ENCODE measurements around the gene COX8A.
"Not testable (repeated sequence)": the region's sequence is repeated elsewhere in the genome, so short reads cannot be mapped to it uniquely, and the experiment has no call there.

Gene COX8A

GRCh38 chr11:63974259-63975143 is at the start of gene COX8A:
COX8A (plus strand) TSS chr11:63974620; CDS start chr11:63974681, 61 bp downstream.
- peak; percentile 77 to 89 (median 84) for DNase-seq (ENCODE audit: low read depth in 3 of 3, low spot score in 1 of 3)

- DNase-seq (ENCODE audit: low read depth in 3 of 3, low spot score in 1 of 3) = no peak
These were observed 44.8 kb upstream of the COX8A start for GRCh38 chr11:63929616-63930015.

GRCh38 chr11:63931045-63931444 is 43.4 kb upstream of the COX8A start:
- DNase-seq (ENCODE audit: low read depth in 3 of 3, low spot score in 1 of 3) = no peak

GRCh38 chr11:63931876-63932275 is 42.5 kb upstream of the COX8A start:
- DNase-seq (ENCODE audit: low read depth in 3 of 3, low spot score in 1 of 3) = no peak

- no peak for DNase-seq (ENCODE audit: low read depth in 3 of 3, low spot score in 1 of 3)
These were observed 41.0 kb upstream of the COX8A start for GRCh38 chr11:63933459-63933858.

GRCh38 chr11:63937713-63938478 is 36.5 kb upstream of the COX8A start:
- no peak for DNase-seq (ENCODE audit: low read depth in 3 of 3, low spot score in 1 of 3)

GRCh38 chr11:63938479-63939396 is 35.7 kb upstream of the COX8A start, which contains the start of gene NAA40:
NAA40 (plus strand) TSS chr11:63939002; CDS start chr11:63939097, 95 bp downstream.
- DNase-seq (ENCODE audit: low read depth in 3 of 3, low spot score in 1 of 3) = peak; percentile 81 to 82 (median 81)

- DNase-seq (ENCODE audit: low read depth in 3 of 3, low spot score in 1 of 3) = no peak
These were observed 35.0 kb upstream of the COX8A start for GRCh38 chr11:63939397-63939891.

- no peak for DNase-seq (ENCODE audit: low read depth in 3 of 3, low spot score in 1 of 3)
These were observed 33.6 kb upstream of the COX8A start for GRCh38 chr11:63940786-63941185.

GRCh38 chr11:63941901-63942300 is 32.5 kb upstream of the COX8A start:
- no peak for DNase-seq (ENCODE audit: low read depth in 3 of 3, low spot score in 1 of 3)

- no peak for DNase-seq (ENCODE audit: low read depth in 3 of 3, low spot score in 1 of 3)
These were observed 31.6 kb upstream of the COX8A start for GRCh38 chr11:63942803-63943202.

- no peak for DNase-seq (ENCODE audit: low read depth in 3 of 3, low spot score in 1 of 3)
These were observed 29.4 kb upstream of the COX8A start for GRCh38 chr11:63944987-63945386.

- peak in 2 of 3 donors; percentile 14 to 28 for DNase-seq (ENCODE audit: low read depth in 3 of 3, low spot score in 1 of 3)
These were observed 28.8 kb upstream of the COX8A start for GRCh38 chr11:63945477-63946163.

- no peak for DNase-seq (ENCODE audit: low read depth in 3 of 3, low spot score in 1 of 3)
These were observed 22.5 kb upstream of the COX8A start for GRCh38 chr11:63951779-63952536.

- DNase-seq (ENCODE audit: low read depth in 3 of 3, low spot score in 1 of 3) = no peak
These were observed 21.9 kb upstream of the COX8A start for GRCh38 chr11:63952570-63952969.

- no peak for DNase-seq (ENCODE audit: low read depth in 3 of 3, low spot score in 1 of 3)
These were observed 16.4 kb upstream of the COX8A start for GRCh38 chr11:63958008-63958407.

GRCh38 chr11:63961608-63962412 is 12.6 kb upstream of the COX8A start:
- no peak for DNase-seq (ENCODE audit: low read depth in 3 of 3, low spot score in 1 of 3)

- not testable (repeated sequence) for DNase-seq (ENCODE audit: low read depth in 3 of 3, low spot score in 1 of 3)
These were observed 10.5 kb upstream of the COX8A start for GRCh38 chr11:63963895-63964294.

- no peak for DNase-seq (ENCODE audit: low read depth in 3 of 3, low spot score in 1 of 3)
These were observed 8.0 kb upstream of the COX8A start for GRCh38 chr11:63966444-63966843.
